Measurements from ENCODE around the gene SCN5A.

- TF ChIP-seq EZH2phosphoT487 (IDR thresholded peaks at IDR 0.05; ENCODE audit: insufficient read depth, low read depth): no peak
- no peak for TF ChIP-seq EZH2 (IDR thresholded peaks at IDR 0.05; ENCODE audit: insufficient read depth, poor library complexity, severe bottlenecking)
These were observed 3.9 kb downstream of the SCN5A start for GRCh38 chr3:38645601-38646000.

All from GM23248 (cell line).